ENCODE measurements around the gene FAM135A. TPM values are rescaled to one million over a fixed set of nuclear protein-coding genes. Genes with fewer than 3 reads are reported as not detected.
"Not testable (repeated sequence)": the region's sequence is repeated elsewhere in the genome, so short reads cannot be mapped to it uniquely, and the experiment has no call there.

Gene FAM135A
- total RNA-seq, 2 experiments from 2014 or later, result 8.2 to 9.4 TPM

DNA sequence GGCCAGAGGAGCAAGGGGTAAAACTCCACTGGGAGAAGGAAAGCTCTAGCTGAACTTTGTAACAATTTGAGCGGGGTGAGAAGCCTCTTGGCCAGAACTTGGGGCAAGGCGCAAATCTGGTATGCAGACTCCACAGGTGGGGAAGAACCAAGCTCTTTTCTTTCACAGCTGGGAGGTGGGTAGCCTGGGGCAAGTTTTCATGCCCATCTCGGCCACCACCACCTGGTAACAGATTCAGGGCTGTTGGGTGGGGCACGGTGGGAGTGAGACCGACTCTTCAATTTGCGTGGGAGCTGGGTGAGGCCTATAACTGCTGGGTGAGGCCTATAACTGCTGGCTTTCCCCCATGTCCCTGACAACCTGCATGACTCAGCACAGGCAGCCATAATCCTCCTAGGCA is 190.9 kb downstream of the FAM135A start:
- DNase-seq (no peak), ATAC-seq (no peak)
- Mint-ChIP-seq H3K4me1 (ENCODE audit: low read depth) (peaks cover 13% of the 10 kb centered on the region), H3K27ac (no peak overlapping the region), H3K4me3 (no peak overlapping the region), H3K9me3 (peaks cover 7% of the 10 kb centered on the region), H3K27me3 (no peaks in the 10 kb centered on the region), H3K36me3 (ENCODE audit: low read depth) (peaks cover 7% of the 10 kb centered on the region)
- POLR2A ChIA-PET, result no interaction called here
- TF ChIP-seq, protein P1, sequence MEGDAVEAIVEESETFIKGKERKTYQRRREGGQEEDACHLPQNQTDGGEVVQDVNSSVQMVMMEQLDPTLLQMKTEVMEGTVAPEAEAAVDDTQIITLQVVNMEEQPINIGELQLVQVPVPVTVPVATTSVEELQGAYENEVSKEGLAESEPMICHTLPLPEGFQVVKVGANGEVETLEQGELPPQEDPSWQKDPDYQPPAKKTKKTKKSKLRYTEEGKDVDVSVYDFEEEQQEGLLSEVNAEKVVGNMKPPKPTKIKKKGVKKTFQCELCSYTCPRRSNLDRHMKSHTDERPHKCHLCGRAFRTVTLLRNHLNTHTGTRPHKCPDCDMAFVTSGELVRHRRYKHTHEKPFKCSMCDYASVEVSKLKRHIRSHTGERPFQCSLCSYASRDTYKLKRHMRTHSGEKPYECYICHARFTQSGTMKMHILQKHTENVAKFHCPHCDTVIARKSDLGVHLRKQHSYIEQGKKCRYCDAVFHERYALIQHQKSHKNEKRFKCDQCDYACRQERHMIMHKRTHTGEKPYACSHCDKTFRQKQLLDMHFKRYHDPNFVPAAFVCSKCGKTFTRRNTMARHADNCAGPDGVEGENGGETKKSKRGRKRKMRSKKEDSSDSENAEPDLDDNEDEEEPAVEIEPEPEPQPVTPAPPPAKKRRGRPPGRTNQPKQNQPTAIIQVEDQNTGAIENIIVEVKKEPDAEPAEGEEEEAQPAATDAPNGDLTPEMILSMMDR (IDR thresholded peaks at IDR 0.05), result no peak
- intact Hi-C loops (cut with micrococcal nuclease), result no loop called here
- CTCF ChIA-PET, result interaction anchor here (1.2 kb wide), 1 partner anchor 15 kb away, joined by 3 read pairs; no protein-coding TSS in a partner anchor

DNA sequence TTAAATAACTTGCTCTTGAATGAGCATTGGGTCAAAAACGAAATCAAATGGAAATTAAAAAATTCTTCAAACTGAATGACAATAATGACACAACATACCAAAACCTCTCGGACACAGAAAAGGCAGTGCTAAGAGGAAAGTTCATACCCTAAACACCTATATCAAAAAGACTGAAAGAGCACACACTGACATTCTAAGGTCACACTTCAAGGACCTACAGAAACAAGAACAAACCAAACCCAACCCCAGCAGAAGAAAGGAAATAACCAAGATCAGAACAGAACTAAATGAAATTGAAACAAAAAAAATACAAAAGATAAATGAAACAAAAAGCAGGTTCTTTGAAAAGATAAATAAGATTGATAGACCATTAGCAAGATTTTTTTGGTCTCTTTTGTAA is 194.1 kb downstream of the FAM135A start:
- H3K36me3 Mint-ChIP-seq (ENCODE audit: low read depth); H3K27me3 Mint-ChIP-seq; intact Hi-C loops (cut with micrococcal nuclease); ATAC-seq; POLR2A ChIA-PET; H3K4me3 Mint-ChIP-seq; H3K9me3 Mint-ChIP-seq; DNase-seq; CTCF ChIA-PET: not testable (repeated sequence)
- Mint-ChIP-seq H3K27ac (peak overlapping the region; percentile 55), H3K4me1 (ENCODE audit: low read depth) (peaks cover 11% of the 10 kb centered on the region)

DNA sequence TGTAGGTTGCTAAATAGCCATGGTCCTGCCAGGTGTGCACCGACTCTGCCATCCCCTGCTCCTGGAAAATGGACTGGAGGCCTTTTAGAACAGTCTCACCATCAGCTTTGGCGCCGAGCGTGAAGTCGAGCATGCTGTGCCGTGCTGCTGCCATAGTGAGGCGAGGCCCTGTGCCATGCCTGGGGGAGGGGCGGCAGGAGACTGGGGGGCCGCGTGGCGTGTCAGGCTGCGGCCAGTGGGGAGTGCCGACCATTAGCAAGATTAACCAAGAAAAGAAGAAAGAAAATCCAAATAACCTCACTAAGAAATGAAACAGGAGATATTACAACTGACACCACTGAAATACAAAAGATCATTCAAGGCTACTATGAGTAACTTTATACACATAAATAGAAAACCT is 195.9 kb downstream of the FAM135A start:
- intact Hi-C loops (cut with micrococcal nuclease); CTCF ChIA-PET; H3K27me3 Mint-ChIP-seq; H3K4me3 Mint-ChIP-seq; ATAC-seq; DNase-seq; H3K9me3 Mint-ChIP-seq; POLR2A ChIA-PET; H3K36me3 Mint-ChIP-seq (ENCODE audit: low read depth); H3K27ac Mint-ChIP-seq: not testable (repeated sequence)
- H3K4me1 Mint-ChIP-seq (ENCODE audit: low read depth), result peaks cover 11% of the 10 kb centered on the region

Other genes starting within 250 kb of the FAM135A start
- gene COL9A1, start 110.4 kb upstream of the FAM135A start, total RNA-seq, result not detected
- gene SDHAF4, start 153.4 kb downstream of the FAM135A start, total RNA-seq, result 10 to 100 TPM; 17.9 to 18.9 TPM